ENCODE results near the gene AQP2. TPM values are rescaled to one million over a fixed set of nuclear protein-coding genes. Genes with fewer than 3 reads are reported as not detected.
A peak's percentile ranks its signal among the peaks of the same experiment; 100 is the strongest.

The AQP2 gene
- total RNA-seq, 3 donors from 2014 or later (not counting 1 experiment from before 2014, with no cell fraction given), result not detected

- peaks cover 0 to 11% of the 10 kb centered on the region in 2 donors for H3K4me1 Mint-ChIP-seq
- DNase-seq (no peak), ATAC-seq (no peak)
- H3K4me1 ChIP-seq (ENCODE audit: control insufficient read depth, insufficient read depth, low read length), result peaks cover 18% of the 10 kb centered on the region
- H3K27me3 ChIP-seq (ENCODE audit: control insufficient read depth, insufficient read depth, low read length), result peaks cover 22% of the 10 kb centered on the region
- no peak overlapping the region for H3K27ac Mint-ChIP-seq
- H3K27me3 Mint-ChIP-seq (ENCODE audit: low read depth in 2 of 2), result peaks cover 49 to 51% of the 10 kb centered on the region in 2 donors
- TF ChIP-seq CTCF (IDR thresholded peaks at IDR 0.05), result no peak
- H3K4me3 Mint-ChIP-seq, result no peak overlapping the region
- no peaks in the 10 kb centered on the region for H3K9me3 ChIP-seq (ENCODE audit: control insufficient read depth, insufficient read depth, low read length)
- H3K36me3 Mint-ChIP-seq, result no peaks in the 10 kb centered on the region
- H3K27ac ChIP-seq (ENCODE audit: low read length), result no peak overlapping the region
- H3K4me3 ChIP-seq (ENCODE audit: low read length), result no peak overlapping the region
- H3K36me3 ChIP-seq (ENCODE audit: control insufficient read depth, insufficient read depth, low read length), result no peaks in the 10 kb centered on the region
- intact Hi-C loops (cut with micrococcal nuclease), result no loop called here
- H3K9me3 Mint-ChIP-seq, result no peaks in the 10 kb centered on the region
- WGBS (ENCODE audit: insufficient coverage), result 84% methylated on average over 16 of the region's 17 CpGs
These were observed 13.7 kb downstream of the AQP2 start for GRCh38 chr12:49963976-49964815.

- no peak overlapping the region for H3K27ac Mint-ChIP-seq
- Histone ChIP-seq H3K4me1 (ENCODE audit: control insufficient read depth, insufficient read depth, low read length) (peaks cover 18% of the 10 kb centered on the region), H3K36me3 (ENCODE audit: control insufficient read depth, insufficient read depth, low read length) (no peaks in the 10 kb centered on the region), H3K27ac (ENCODE audit: low read length) (no peak overlapping the region), H3K4me3 (ENCODE audit: low read length) (no peak overlapping the region), H3K9me3 (ENCODE audit: control insufficient read depth, insufficient read depth, low read length) (no peaks in the 10 kb centered on the region), H3K27me3 (ENCODE audit: control insufficient read depth, insufficient read depth, low read length) (peaks cover 16% of the 10 kb centered on the region)
- H3K4me3 Mint-ChIP-seq, result no peak overlapping the region
- H3K9me3 Mint-ChIP-seq, result no peaks in the 10 kb centered on the region
- TF ChIP-seq CTCF (IDR thresholded peaks at IDR 0.05), result no peak
- ATAC-seq (no peak), DNase-seq (no peak)
- peaks cover 43 to 45% of the 10 kb centered on the region in 2 donors for H3K27me3 Mint-ChIP-seq (ENCODE audit: low read depth in 2 of 2)
- intact Hi-C loops (cut with micrococcal nuclease), result loop anchor here (5.0 kb wide), 1 partner anchor 107 kb away; no protein-coding TSS in a partner anchor
- WGBS (ENCODE audit: insufficient coverage), result 56% methylated on average over 12 of the region's 13 CpGs
- H3K4me1 Mint-ChIP-seq, result peaks cover 0 to 11% of the 10 kb centered on the region in 2 donors
- no peaks in the 10 kb centered on the region for H3K36me3 Mint-ChIP-seq
These were observed 14.5 kb downstream of the AQP2 start for GRCh38 chr12:49964849-49965624.

GRCh38 chr12:49965836-49966235, 15.3 kb downstream of the AQP2 start:
- peaks cover 35 to 37% of the 10 kb centered on the region in 2 donors for H3K27me3 Mint-ChIP-seq (ENCODE audit: low read depth in 2 of 2)
- no peak overlapping the region for H3K4me3 ChIP-seq (ENCODE audit: low read length)
- no peaks in the 10 kb centered on the region for H3K36me3 ChIP-seq (ENCODE audit: control insufficient read depth, insufficient read depth, low read length)
- no peaks in the 10 kb centered on the region for H3K9me3 Mint-ChIP-seq
- intact Hi-C loops (cut with micrococcal nuclease), result loop anchor here (5.0 kb wide), 1 partner anchor 106 kb away; no protein-coding TSS in a partner anchor
- ATAC-seq (no peak), DNase-seq (peak in 1 of 2 donors; percentile 13)
- H3K36me3 Mint-ChIP-seq, result no peaks in the 10 kb centered on the region
- no peak for TF ChIP-seq CTCF (IDR thresholded peaks at IDR 0.05)
- no peak overlapping the region for H3K27ac Mint-ChIP-seq
- WGBS (ENCODE audit: insufficient coverage), result 71% methylated on average over 5 of the region's 6 CpGs
- H3K4me1 ChIP-seq (ENCODE audit: control insufficient read depth, insufficient read depth, low read length), result peaks cover 16% of the 10 kb centered on the region
- no peak overlapping the region for H3K4me3 Mint-ChIP-seq
- H3K27ac ChIP-seq (ENCODE audit: low read length), result no peak overlapping the region
- H3K4me1 Mint-ChIP-seq, result peaks cover 0 to 5% of the 10 kb centered on the region in 2 donors
- H3K9me3 ChIP-seq (ENCODE audit: control insufficient read depth, insufficient read depth, low read length), result no peaks in the 10 kb centered on the region
- peaks cover 9% of the 10 kb centered on the region for H3K27me3 ChIP-seq (ENCODE audit: control insufficient read depth, insufficient read depth, low read length)
